ENCODE results near the gene SEMA5B. TPM values are rescaled to one million over a fixed set of nuclear protein-coding genes. Genes with fewer than 3 reads are reported as not detected.

Gene SEMA5B
- total RNA-seq, 2 experiments from 2014 or later: not detected

DNA sequence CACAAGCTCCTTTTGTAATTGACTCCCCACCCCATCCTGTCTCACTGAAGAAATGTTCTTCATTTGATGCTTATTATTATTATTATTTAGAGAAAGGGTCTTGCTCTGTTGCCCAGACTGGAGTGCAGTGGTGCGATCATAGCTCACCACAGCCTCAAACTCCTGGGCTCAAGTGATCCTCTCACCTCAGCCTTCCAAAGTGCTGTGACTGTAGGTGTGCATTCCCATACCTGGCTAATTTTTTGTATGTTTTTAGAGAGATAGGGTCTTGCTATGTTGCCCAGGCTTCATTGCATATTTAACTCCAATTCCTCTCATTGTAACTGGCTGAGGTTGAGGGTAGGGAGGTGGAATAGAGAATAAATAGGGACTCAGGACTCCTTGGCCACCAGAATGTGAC is 22.3 kb downstream of the SEMA5B start:
- POLR2A ChIA-PET: no interaction called here
- DNase-seq: no peak
- no peak for ATAC-seq
- Mint-ChIP-seq H3K9me3 (ENCODE audit: low read depth) (no peaks in the 10 kb centered on the region), H3K27ac (no peak overlapping the region), H3K27me3 (peaks cover 31% of the 10 kb centered on the region), H3K4me3 (no peak overlapping the region), H3K36me3 (ENCODE audit: low read depth) (no peaks in the 10 kb centered on the region), H3K4me1 (no peaks in the 10 kb centered on the region)
- intact Hi-C loops (cut with DNase I, micrococcal nuclease): no loop called here
- CTCF ChIA-PET: no interaction called here

DNA sequence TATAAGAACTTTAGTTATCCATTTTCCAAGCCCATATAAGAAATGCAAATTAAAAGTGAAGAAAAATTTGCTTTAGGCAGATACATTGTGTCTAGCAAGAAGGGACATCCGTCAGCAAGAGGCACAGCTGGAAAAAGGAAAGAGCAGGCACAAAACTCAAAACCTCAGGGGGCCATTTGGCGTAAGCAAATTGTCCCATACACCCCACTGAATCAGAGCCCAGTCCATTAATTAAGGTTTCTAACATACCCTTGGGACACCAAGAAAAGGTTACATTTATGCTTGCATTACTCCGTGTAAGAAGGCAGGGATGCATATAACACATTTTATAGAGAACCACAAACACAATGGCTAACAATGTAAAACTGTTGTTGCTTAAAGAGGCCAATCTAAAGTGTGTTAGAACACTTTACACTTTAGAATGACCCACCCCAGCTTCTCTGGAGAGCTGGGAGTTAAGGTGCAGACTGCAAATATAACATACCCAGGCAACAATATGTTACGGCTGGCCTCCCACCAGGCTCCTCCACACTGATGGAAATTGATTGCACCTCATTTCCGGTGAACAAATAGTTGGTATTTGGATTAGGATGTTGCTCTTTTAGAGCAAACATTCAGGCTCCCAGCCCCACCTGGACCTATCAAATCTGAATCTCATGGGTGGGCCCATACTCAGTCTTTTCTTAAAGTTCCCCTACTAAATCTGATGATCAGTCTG is 23.2 kb downstream of the SEMA5B start:
- intact Hi-C loops (cut with DNase I, micrococcal nuclease): no loop called here
- H3K36me3 Mint-ChIP-seq (ENCODE audit: low read depth): no peaks in the 10 kb centered on the region
- CTCF ChIA-PET: no interaction called here
- H3K27me3 Mint-ChIP-seq: peaks cover 23% of the 10 kb centered on the region
- POLR2A ChIA-PET: no interaction called here
- no peak overlapping the region for H3K27ac Mint-ChIP-seq
- no peaks in the 10 kb centered on the region for H3K4me1 Mint-ChIP-seq
- DNase-seq (no peak), ATAC-seq (no peak)
- no peaks in the 10 kb centered on the region for H3K9me3 Mint-ChIP-seq (ENCODE audit: low read depth)
- H3K4me3 Mint-ChIP-seq: no peak overlapping the region

DNA sequence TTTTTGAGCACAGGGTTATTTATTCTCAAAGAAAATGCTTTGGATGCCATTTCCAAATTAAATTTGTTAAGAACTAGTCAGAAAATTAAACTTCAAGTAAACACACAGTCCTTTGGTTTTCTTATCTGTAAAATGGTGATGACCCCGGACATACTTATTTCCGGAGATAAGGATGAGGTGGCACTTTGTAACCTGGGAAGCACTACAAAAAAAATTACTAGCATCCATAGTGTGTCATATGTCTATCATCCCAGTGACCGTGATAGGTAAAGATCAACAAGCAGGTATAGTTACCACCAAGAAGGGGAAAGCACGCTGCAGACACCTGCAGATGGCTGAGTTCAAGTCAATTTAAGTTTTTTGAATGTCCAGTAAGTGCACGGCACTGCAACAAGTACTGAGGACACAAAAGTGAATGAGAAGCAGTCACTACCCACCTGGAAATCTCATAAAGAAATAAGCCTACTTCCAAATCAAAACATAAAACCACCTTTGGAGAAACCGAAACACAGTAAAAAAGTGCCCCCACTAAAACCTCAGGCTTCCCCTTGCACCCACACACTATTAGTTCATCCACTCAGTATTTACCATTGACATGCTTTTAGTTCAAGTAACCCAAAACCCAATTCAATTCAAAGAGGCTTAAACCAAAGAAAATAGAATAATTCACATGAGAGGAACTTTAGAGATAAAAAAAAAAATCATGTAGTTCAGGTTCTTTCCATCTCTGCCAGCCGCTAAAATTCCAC is 24.6 kb downstream of the SEMA5B start:
- no peaks in the 10 kb centered on the region for H3K4me1 Mint-ChIP-seq
- intact Hi-C loops (cut with DNase I, micrococcal nuclease): no loop called here
- H3K27ac Mint-ChIP-seq: no peak overlapping the region
- ChIA-PET POLR2A (no interaction called here), CTCF (no interaction called here)
- DNase-seq (no peak), ATAC-seq (no peak)
- H3K4me3 Mint-ChIP-seq: no peak overlapping the region
- H3K36me3 Mint-ChIP-seq (ENCODE audit: low read depth): no peaks in the 10 kb centered on the region
- no peaks in the 10 kb centered on the region for H3K9me3 Mint-ChIP-seq (ENCODE audit: low read depth)
- H3K27me3 Mint-ChIP-seq: peaks cover 16% of the 10 kb centered on the region

DNA sequence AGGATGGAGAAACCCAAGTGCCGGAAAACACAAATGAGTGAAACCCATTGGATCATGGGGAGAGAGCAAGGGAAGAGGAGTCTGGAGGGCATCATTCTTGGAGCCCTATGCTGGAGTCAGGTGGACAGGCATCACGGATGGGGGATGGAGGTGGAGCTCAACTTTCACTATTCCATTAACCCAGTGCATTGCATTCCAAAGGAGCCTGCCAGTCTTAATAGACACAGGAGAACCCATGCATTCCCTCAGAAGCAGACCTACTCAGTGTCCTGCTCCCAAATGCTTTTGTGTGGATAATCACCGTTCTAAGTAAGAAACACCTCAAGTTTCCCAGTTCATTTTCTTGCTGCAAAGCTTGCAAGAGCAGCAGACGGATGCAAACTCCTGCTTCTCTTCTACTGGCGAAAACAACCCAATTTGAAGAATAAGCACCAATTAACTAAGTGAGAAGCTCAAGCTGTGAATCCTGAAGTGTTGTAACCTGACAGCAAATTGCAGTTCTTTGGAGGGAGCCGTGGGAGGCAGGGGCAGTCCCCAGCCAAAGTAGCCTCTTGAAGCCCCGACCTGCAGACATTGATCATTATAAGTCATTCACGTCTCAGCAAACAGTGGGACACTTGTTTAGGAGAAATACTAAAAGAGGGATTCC is 25.3 kb downstream of the SEMA5B start:
- ChIA-PET CTCF (no interaction called here), POLR2A (no interaction called here)
- H3K4me3 Mint-ChIP-seq: no peak overlapping the region
- no peak for ATAC-seq
- no peaks in the 10 kb centered on the region for H3K4me1 Mint-ChIP-seq
- H3K27me3 Mint-ChIP-seq: peaks cover 14% of the 10 kb centered on the region
- H3K27ac Mint-ChIP-seq: no peak overlapping the region
- DNase-seq: no peak
- H3K36me3 Mint-ChIP-seq (ENCODE audit: low read depth): no peaks in the 10 kb centered on the region
- intact Hi-C loops (cut with DNase I, micrococcal nuclease): no loop called here
- no peaks in the 10 kb centered on the region for H3K9me3 Mint-ChIP-seq (ENCODE audit: low read depth)

DNA sequence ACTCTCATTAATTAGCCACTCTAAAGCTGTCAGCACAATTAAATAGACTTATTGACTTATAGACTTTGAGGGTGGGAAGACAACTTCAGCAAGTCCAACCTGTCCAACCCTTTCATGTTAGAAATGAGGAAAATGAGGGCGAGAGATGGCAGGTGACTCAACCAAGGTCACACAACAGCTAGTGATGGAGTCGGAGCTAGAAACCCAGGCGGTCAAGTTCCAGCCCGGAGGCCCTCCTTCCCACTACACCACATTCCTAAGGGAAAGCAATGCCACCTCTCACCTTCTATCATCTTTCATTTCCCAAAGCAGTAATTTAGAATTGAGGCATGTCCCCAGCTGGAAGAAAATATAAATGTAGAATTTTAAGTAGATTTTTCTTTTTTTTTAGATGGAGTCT is 28.7 kb downstream of the SEMA5B start:
- H3K9me3 Mint-ChIP-seq (ENCODE audit: low read depth): no peaks in the 10 kb centered on the region
- DNase-seq: no peak
- H3K36me3 Mint-ChIP-seq (ENCODE audit: low read depth): no peaks in the 10 kb centered on the region
- no peaks in the 10 kb centered on the region for H3K4me1 Mint-ChIP-seq
- CTCF ChIA-PET: no interaction called here
- ATAC-seq: no peak
- intact Hi-C loops (cut with DNase I, micrococcal nuclease): no loop called here
- POLR2A ChIA-PET: no interaction called here
- H3K27ac Mint-ChIP-seq: no peak overlapping the region
- H3K4me3 Mint-ChIP-seq: no peak overlapping the region
- H3K27me3 Mint-ChIP-seq: peaks cover 4% of the 10 kb centered on the region

DNA sequence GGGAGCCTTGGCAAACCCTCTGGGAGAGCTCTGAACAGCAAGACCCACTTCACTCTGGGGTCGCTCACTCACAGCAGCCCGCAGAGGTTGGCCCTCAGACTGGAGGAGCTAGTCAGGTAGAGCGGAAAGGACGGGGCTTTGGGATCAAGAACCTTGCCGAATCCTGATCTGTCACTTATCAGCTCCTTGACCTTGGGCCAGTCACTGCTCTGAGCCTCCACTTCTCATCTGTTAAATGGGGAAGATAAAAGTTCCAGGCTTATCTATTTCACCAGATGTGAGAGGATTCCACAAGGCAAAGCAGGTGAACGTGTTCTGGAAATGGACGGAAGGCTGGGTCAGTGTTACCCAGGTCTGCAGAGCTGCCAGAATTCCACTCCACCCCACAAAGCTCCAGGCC is 29.4 kb downstream of the SEMA5B start:
- intact Hi-C loops (cut with DNase I, micrococcal nuclease): no loop called here
- no peak for ATAC-seq

DNA sequence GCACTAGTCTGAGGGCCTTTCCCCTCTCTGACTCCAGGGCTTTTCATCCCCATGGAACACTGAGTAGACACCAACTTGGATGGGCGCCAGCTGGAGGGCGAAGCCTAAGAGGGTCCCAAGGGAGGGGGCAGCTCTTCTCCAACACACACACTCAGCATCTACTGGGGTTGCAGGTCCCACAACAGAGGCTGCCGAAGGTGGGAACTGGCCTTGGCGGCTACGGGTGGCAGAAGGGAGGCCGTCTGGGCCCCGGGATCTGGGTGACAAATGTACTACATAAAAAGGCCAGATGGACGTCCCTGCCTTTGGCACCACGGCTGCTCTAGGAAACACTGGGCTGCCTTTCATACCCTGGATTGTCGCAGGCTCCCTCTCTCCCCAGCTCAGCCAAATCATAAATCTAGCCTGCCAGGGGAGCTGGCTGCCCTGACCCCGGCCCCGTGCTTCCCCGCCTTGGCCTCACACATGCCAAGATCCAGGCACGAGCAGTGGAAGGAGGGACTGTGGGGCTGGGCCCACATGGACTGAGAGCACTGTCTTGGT is 31.5 kb downstream of the SEMA5B start:
- CTCF ChIA-PET: no interaction called here
- intact Hi-C loops (cut with DNase I, micrococcal nuclease): no loop called here

More for the DNA sequence above, 29.4 kb downstream of the SEMA5B start:
- Mint-ChIP-seq H3K4me1 (no peaks in the 10 kb centered on the region), H3K9me3 (ENCODE audit: low read depth) (no peaks in the 10 kb centered on the region), H3K27me3 (peaks cover 10% of the 10 kb centered on the region), H3K27ac (no peak overlapping the region), H3K36me3 (ENCODE audit: low read depth) (no peaks in the 10 kb centered on the region), H3K4me3 (no peak overlapping the region)
- ChIA-PET CTCF (interaction anchor here (0.5 to 0.7 kb wide), 2 partner anchors 241 to 587 kb away, joined by 3 to 5 read pairs; no protein-coding TSS in a partner anchor), POLR2A (no interaction called here)
- DNase-seq: no peak

DNA sequence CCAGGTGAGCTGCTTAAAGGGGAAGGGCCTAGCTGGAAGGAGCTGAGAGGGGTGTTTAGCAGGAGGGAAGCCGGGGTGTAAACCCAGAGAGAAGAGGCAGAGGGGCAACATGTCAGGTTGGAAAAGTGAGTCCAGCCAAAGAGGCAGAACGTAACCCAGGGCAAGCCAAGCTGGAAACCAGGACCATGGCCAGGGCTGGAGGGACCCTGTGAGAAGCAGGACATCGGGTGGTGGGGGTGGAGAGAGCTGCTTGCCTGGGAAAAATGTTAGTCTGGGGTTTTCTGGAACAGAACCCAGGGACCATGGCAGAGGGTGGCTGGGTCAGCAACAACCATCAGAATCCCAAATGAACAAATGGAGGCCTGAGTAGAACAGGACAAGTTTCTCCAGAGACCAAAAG is 32.6 kb downstream of the SEMA5B start:
- Mint-ChIP-seq H3K27me3 (peaks cover 15% of the 10 kb centered on the region), H3K36me3 (ENCODE audit: low read depth) (no peaks in the 10 kb centered on the region), H3K9me3 (ENCODE audit: low read depth) (no peaks in the 10 kb centered on the region), H3K4me3 (no peak overlapping the region), H3K27ac (no peak overlapping the region), H3K4me1 (no peaks in the 10 kb centered on the region)
- DNase-seq (no peak), ATAC-seq (no peak)
- CTCF ChIA-PET: no interaction called here
- intact Hi-C loops (cut with DNase I, micrococcal nuclease): no loop called here
- POLR2A ChIA-PET: no interaction called here

More for the DNA sequence above, 31.5 kb downstream of the SEMA5B start:
- no peaks in the 10 kb centered on the region for H3K36me3 Mint-ChIP-seq (ENCODE audit: low read depth)
- no peak for DNase-seq
- no peaks in the 10 kb centered on the region for H3K9me3 Mint-ChIP-seq (ENCODE audit: low read depth)
- ATAC-seq: no peak
- H3K4me3 Mint-ChIP-seq: no peak overlapping the region
- H3K4me1 Mint-ChIP-seq: no peaks in the 10 kb centered on the region
- no peak overlapping the region for H3K27ac Mint-ChIP-seq
- POLR2A ChIA-PET: no interaction called here
- H3K27me3 Mint-ChIP-seq: peaks cover 11% of the 10 kb centered on the region

DNA sequence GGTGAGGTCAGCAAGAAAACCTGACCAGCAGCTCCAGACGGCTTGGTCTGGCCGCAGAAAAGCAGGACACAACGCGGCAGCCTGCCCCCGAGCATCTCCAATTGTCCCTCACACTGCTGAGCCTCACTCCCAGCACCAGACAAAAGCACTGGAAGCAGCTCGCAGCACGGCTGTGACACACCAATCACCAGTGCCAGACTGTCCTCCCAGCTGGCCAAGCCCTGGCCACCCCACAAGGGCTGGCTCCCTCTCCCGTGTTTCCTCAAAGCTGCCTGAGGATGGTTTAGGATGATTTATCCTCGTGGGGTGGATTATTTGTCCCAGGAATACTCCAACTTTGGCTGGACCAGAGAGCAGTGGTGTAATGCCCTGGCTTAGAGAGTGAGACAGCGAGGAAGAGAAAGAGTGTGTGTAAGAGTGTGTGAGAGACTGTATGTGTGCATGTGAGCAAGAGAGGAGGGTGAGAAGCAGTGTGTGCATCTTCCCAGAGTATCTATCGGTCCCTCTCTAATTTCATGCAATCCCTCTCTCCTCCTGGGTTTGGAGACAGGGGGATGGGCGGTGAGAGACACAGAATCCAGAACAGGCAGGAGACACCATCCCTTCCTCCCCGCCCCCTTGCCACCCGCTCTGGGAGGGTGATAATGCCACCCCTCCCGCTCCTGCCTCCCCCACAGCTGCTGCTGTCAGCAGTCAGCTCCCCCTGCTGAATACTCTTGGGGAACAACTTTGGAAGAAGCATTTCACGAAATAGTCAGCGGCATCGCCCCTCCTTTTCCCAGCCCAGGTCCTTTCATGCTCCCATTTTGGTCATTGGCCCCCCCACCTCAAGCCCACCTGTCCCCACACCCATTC is 34.2 kb downstream of the SEMA5B start:
- Mint-ChIP-seq H3K4me3 (no peak overlapping the region), H3K36me3 (ENCODE audit: low read depth) (no peaks in the 10 kb centered on the region), H3K27me3 (peaks cover 17% of the 10 kb centered on the region), H3K27ac (no peak overlapping the region), H3K9me3 (ENCODE audit: low read depth) (no peaks in the 10 kb centered on the region), H3K4me1 (no peaks in the 10 kb centered on the region)
- DNase-seq: no peak
- ChIA-PET CTCF (no interaction called here), POLR2A (no interaction called here)
- intact Hi-C loops (cut with DNase I, micrococcal nuclease): no loop called here
- ATAC-seq: no peak

DNA sequence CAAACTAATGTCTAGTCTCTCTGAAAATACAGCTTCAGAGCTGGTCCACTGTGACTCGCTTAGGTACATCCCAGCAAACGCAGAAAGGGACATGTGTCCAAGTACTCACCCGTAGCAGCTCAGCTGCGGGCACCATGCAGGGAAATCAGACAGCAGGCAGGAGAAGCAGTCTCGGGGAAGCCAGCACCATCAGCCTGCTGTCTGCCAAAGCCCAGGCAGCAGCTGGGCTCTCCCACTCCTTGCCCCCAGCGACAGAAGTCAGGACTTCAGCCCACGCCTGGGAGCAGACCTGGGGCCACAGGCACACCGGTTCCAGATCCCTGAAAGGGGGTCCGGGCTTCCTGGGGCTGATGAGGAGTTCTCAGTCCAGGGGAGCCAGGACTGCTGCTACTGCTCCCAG is 34.9 kb downstream of the SEMA5B start:
- peaks cover 17% of the 10 kb centered on the region for H3K27me3 Mint-ChIP-seq
- H3K4me1 Mint-ChIP-seq: no peaks in the 10 kb centered on the region
- no peaks in the 10 kb centered on the region for H3K36me3 Mint-ChIP-seq (ENCODE audit: low read depth)
- intact Hi-C loops (cut with DNase I, micrococcal nuclease): no loop called here
- H3K9me3 Mint-ChIP-seq (ENCODE audit: low read depth): no peaks in the 10 kb centered on the region
- no peak for DNase-seq
- POLR2A ChIA-PET: no interaction called here
- H3K27ac Mint-ChIP-seq: no peak overlapping the region
- no peak overlapping the region for H3K4me3 Mint-ChIP-seq
- CTCF ChIA-PET: no interaction called here
- ATAC-seq: no peak

DNA sequence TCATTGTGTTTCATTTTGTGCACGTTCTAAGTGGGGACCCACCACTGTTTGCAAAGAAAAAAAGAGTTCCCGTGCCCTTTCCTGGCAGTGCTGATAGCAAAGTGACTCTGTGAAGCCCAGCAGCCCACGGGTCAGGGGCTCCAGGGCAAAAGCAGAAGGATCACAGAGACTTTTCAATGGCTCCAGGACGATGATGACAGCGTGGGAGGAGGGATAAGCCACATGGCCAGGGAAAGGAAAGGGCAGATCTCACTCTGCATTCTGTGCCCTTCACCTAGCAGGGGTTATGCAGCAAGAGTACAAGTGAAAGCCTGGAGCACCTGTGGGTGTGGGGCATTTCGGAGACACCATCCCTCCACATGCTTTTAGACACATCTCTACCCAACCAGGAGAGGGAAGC is 35.4 kb downstream of the SEMA5B start:
- intact Hi-C loops (cut with DNase I, micrococcal nuclease): no loop called here
- ChIA-PET POLR2A (no interaction called here), CTCF (no interaction called here)
- H3K36me3 Mint-ChIP-seq (ENCODE audit: low read depth): no peaks in the 10 kb centered on the region
- ATAC-seq (no peak), DNase-seq (no peak)
- H3K4me1 Mint-ChIP-seq: no peaks in the 10 kb centered on the region
- peaks cover 17% of the 10 kb centered on the region for H3K27me3 Mint-ChIP-seq
- no peak overlapping the region for H3K27ac Mint-ChIP-seq
- H3K9me3 Mint-ChIP-seq (ENCODE audit: low read depth): no peaks in the 10 kb centered on the region
- no peak overlapping the region for H3K4me3 Mint-ChIP-seq

All from activated CD4-positive, alpha-beta T cell treated with anti-CD3 and anti-CD28 coated beads for 36 hours (primary cell).